Measurements from ENCODE around the gene EMC10.

EMC10 gene

GRCh38 chr19:50492303-50493052 is 16.2 kb downstream of the EMC10 start:
- peak; percentile 28 for DNase-seq
- in situ Hi-C loops (cut with MboI; ENCODE audit: low pct_unique_long_range_greater_than_20kb, low sequenced_read_pairs): no loop called here

- in situ Hi-C loops (cut with MboI; ENCODE audit: low pct_unique_long_range_greater_than_20kb, low sequenced_read_pairs): no loop called here
Observed at GRCh38 chr19:50493171-50493570, 16.9 kb downstream of the EMC10 start.

GRCh38 chr19:50494186-50495019 is 18.1 kb downstream of the EMC10 start:
- DNase-seq: no peak
- in situ Hi-C loops (cut with MboI; ENCODE audit: low pct_unique_long_range_greater_than_20kb, low sequenced_read_pairs): no loop called here

More at GRCh38 chr19:50493171-50493570, 16.9 kb downstream of the EMC10 start:
- DNase-seq: no peak

- in situ Hi-C loops (cut with MboI; ENCODE audit: low pct_unique_long_range_greater_than_20kb, low sequenced_read_pairs): no loop called here
- no peak for DNase-seq
Observed at GRCh38 chr19:50495020-50495531, 18.8 kb downstream of the EMC10 start.

GRCh38 chr19:50496189-50497021 is 20.1 kb downstream of the EMC10 start:
- DNase-seq: no peak
- in situ Hi-C loops (cut with MboI; ENCODE audit: low pct_unique_long_range_greater_than_20kb, low sequenced_read_pairs): no loop called here

GRCh38 chr19:50497022-50497405 is 20.7 kb downstream of the EMC10 start:
- no peak for DNase-seq
- in situ Hi-C loops (cut with MboI; ENCODE audit: low pct_unique_long_range_greater_than_20kb, low sequenced_read_pairs): no loop called here

- no peak for DNase-seq
- in situ Hi-C loops (cut with MboI; ENCODE audit: low pct_unique_long_range_greater_than_20kb, low sequenced_read_pairs): no loop called here
Observed at GRCh38 chr19:50498219-50499056, 22.1 kb downstream of the EMC10 start.

- DNase-seq: no peak
- in situ Hi-C loops (cut with MboI; ENCODE audit: low pct_unique_long_range_greater_than_20kb, low sequenced_read_pairs): no loop called here
Observed at GRCh38 chr19:50500060-50500752, 23.9 kb downstream of the EMC10 start.

- DNase-seq: no peak
- in situ Hi-C loops (cut with MboI; ENCODE audit: low pct_unique_long_range_greater_than_20kb, low sequenced_read_pairs): no loop called here
Observed at GRCh38 chr19:50500753-50501151, 24.4 kb downstream of the EMC10 start.

GRCh38 chr19:50501186-50501567 is 24.9 kb downstream of the EMC10 start:
- DNase-seq: no peak
- in situ Hi-C loops (cut with MboI; ENCODE audit: low pct_unique_long_range_greater_than_20kb, low sequenced_read_pairs): no loop called here

- DNase-seq: no peak
- in situ Hi-C loops (cut with MboI; ENCODE audit: low pct_unique_long_range_greater_than_20kb, low sequenced_read_pairs): no loop called here
Observed at GRCh38 chr19:50501568-50502475, 25.5 kb downstream of the EMC10 start.

GRCh38 chr19:50505856-50506611 is 29.7 kb downstream of the EMC10 start:
- no peak for DNase-seq
- in situ Hi-C loops (cut with MboI; ENCODE audit: low pct_unique_long_range_greater_than_20kb, low sequenced_read_pairs): no loop called here

GRCh38 chr19:50506700-50507099 is 30.4 kb downstream of the EMC10 start:
- no peak for DNase-seq
- in situ Hi-C loops (cut with MboI; ENCODE audit: low pct_unique_long_range_greater_than_20kb, low sequenced_read_pairs): no loop called here

GRCh38 chr19:50507376-50507775 is 31.1 kb downstream of the EMC10 start:
- in situ Hi-C loops (cut with MboI; ENCODE audit: low pct_unique_long_range_greater_than_20kb, low sequenced_read_pairs): no loop called here

GRCh38 chr19:50508843-50509190 is 32.5 kb downstream of the EMC10 start:
- in situ Hi-C loops (cut with MboI; ENCODE audit: low pct_unique_long_range_greater_than_20kb, low sequenced_read_pairs): no loop called here
- no peak for DNase-seq

More at GRCh38 chr19:50507376-50507775, 31.1 kb downstream of the EMC10 start:
- no peak for DNase-seq

- in situ Hi-C loops (cut with MboI; ENCODE audit: low pct_unique_long_range_greater_than_20kb, low sequenced_read_pairs): no loop called here
- no peak for DNase-seq
Observed at GRCh38 chr19:50509366-50509765, 33.1 kb downstream of the EMC10 start.
